ENCODE results near the gene C4BPB.

Gene C4BPB

DNA sequence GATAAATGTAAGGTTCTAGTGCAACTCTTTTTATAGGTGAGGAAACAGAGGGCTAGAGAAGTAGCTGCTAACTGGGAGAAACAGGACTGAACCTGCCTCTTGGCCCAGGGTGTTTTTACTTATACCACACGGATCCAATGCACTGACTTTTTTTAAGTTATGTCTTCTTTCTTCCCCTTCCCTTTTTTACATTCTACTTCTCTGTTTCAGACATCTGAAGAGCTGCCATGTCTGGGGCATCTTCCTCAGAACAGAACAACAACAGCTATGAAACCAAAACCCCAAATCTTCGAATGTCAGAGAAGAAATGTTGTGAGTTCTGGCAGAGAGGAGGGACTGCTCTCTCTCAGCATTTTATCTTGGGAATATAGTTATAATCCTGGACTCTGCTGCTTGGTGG, 34.2 kb upstream of the C4BPB start:
- H3K4me3 ChIP-seq (ENCODE audit: low read length) = no peak overlapping the region
- TF ChIP-seq, protein P1, sequence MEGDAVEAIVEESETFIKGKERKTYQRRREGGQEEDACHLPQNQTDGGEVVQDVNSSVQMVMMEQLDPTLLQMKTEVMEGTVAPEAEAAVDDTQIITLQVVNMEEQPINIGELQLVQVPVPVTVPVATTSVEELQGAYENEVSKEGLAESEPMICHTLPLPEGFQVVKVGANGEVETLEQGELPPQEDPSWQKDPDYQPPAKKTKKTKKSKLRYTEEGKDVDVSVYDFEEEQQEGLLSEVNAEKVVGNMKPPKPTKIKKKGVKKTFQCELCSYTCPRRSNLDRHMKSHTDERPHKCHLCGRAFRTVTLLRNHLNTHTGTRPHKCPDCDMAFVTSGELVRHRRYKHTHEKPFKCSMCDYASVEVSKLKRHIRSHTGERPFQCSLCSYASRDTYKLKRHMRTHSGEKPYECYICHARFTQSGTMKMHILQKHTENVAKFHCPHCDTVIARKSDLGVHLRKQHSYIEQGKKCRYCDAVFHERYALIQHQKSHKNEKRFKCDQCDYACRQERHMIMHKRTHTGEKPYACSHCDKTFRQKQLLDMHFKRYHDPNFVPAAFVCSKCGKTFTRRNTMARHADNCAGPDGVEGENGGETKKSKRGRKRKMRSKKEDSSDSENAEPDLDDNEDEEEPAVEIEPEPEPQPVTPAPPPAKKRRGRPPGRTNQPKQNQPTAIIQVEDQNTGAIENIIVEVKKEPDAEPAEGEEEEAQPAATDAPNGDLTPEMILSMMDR (conservative IDR thresholded peaks at IDR 0.05; ENCODE audit: low read length) = no peak
- no peak for DNase-seq (ENCODE audit: low read depth)

DNA sequence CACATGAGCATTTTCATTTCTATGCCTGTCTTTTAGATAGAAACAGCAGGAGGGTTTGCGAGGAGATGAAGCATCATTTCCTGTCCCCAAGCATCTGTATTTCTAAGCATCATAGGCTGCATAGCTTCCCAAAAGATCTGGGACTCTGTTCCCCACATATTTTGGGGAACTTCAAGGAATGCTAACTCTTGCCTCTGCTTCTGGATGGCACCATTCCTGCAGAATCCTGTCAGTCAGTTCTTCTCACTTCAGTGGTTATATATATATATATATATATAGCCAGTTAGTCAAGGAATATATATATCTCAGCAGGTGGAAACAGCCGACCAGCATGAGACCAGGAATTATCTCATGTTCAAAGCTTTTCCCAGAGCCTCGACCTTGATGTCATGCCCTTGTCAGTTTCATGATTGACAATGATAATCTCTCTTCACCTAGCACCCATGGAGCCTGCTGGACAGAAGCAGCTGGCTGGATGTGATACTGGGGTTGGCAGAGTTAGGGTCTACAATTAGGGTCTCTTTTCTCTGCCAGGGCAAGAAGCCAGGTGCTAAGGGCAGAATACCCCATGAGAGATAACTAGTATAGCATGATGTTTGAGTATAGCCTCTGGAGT, 33.2 kb upstream of the C4BPB start:
- DNase-seq (ENCODE audit: low read depth) = no peak
- TF ChIP-seq, protein P1 (conservative IDR thresholded peaks at IDR 0.05; ENCODE audit: low read length) = no peak
- H3K4me3 ChIP-seq (ENCODE audit: low read length) = no peak overlapping the region

DNA sequence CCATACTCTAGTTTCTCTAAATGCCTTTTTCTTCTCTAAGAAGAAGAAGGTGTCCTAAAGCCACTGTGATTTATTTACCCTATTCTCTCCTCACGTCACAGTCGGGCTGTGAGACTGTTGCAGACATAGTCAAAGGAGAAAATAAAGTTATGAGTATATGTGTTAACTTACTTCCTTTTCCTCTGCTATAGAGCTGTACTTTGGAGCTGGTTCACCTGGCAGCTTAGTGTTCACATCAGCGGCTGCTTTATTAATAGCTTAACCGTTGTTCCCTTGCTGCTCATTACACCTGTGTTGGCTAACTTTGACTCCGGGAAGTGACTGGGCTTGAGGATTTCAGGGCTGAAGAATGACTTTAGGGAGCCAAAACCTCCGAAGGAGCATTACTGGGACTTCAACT, 32.0 kb upstream of the C4BPB start:
- no peak overlapping the region for H3K4me3 ChIP-seq (ENCODE audit: low read length)
- DNase-seq (ENCODE audit: low read depth) = no peak
- TF ChIP-seq, protein P1 (conservative IDR thresholded peaks at IDR 0.05; ENCODE audit: low read length) = no peak

DNA sequence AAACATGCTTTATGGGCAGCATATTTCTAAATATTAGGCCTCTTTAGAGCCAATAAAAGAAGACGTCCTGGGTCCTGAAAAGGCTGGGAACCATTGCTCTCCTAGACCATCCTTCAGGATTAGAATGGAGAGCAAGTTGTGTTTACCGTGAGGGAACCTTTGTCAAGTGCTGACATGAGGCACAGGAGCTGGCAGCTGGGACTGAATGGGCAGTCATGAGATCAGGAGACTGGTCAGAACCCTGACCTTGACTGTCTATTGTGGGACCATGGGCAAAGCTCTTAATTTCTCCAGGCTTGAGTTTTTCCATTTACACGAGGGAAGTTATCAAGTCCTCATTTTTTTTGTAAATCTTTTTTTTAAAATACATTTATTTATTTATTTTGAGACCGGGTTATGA, 30.4 kb upstream of the C4BPB start:
- H3K4me3 ChIP-seq (ENCODE audit: low read length) = no peak overlapping the region
- no peak for DNase-seq (ENCODE audit: low read depth)
- TF ChIP-seq, protein P1 (conservative IDR thresholded peaks at IDR 0.05; ENCODE audit: low read length) = no peak

DNA sequence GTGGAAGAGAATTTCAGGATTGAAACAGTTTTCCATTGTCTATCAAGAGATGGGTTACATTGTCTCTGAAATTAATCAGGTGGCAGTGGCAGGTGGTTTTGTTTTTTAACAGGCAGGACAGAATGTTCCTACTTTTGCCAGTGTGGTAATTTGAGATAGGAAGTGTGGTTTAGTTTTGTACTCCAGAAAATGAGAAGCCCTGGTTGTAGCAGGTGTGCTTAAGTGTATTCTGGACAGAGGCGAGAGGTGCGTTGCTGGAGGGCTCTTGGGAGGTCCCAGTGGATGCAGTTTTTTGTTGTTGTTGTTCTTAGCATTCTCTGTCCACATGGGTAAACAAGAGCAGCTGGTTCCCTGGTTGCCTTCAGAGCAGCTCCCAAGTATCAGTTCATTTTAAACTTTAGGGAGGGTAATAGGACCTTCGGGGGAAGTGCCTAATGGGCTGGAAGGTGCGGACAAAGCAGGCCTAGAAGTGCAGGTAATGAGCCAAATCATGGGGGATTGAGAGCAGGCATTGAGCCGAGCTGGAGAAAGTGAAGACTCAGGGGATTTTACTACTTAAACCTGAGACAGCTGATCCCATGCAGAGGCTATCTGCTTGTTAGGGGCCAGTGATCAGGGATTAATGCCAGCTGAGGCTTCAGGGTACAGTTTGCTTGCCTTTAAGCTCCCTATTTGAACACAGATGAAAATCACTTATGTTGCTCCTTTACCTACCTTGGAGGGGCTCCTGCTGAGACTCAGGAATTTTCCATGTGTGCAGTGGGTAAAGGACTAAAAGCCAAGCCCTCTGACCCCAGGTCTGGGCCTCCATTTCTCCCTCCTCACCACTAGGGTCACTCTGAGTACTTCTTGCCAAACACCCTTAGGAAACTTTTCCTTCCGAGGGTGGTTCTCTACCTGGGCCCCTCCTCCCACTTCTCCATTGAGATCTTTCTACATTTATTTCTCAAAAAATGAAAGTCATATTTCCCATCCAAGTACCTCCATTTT, 29.5 kb upstream of the C4BPB start:
- no peak for DNase-seq (ENCODE audit: low read depth)
- H3K4me3 ChIP-seq (ENCODE audit: low read length) = no peak overlapping the region
- TF ChIP-seq, protein P1 (conservative IDR thresholded peaks at IDR 0.05; ENCODE audit: low read length) = 0 out of 2 replicates have a peak, but pooled peaks have one; percentile 5

DNA sequence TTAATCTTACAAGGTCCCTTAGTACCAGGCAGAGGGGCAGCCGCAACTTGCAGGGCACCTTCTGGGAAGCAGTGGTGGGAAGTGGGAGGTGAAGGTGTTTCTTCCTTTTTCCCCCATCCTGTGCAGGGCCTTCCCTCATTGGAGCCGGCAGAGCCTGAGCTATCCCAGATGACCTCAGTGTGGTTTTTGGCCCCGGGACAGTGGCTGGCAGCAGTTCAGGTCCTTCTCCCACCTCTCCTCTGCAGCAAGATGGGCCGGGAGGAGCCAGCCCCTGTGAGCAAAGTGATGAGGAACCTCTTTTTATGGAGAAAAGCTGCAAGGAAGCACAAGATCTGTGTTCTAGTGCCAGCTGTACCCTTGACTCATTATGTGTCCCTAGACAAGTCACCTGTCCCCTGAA, 28.8 kb upstream of the C4BPB start:
- TF ChIP-seq, protein P1 (conservative IDR thresholded peaks at IDR 0.05; ENCODE audit: low read length) = no peak
- no peak for DNase-seq (ENCODE audit: low read depth)
- H3K4me3 ChIP-seq (ENCODE audit: low read length) = no peak overlapping the region

Measured in AG10803 (cell line).